ENCODE results near the gene SLC24A3.

The SLC24A3 gene

GRCh38 chr20:19401096-19401495, 188.7 kb downstream of the SLC24A3 start:
- ChIA-PET POLR2A (no interaction called here), CTCF (interaction anchor here (0.6 kb wide), 2 partner anchors 195 to 687 kb away, joined by 3 read pairs; no protein-coding TSS in a partner anchor)
- TF ChIP-seq REPIN1 (tag by site-specific recombination; IDR thresholded peaks at IDR 0.05; ENCODE audit: low read depth) = no peak
- TF ChIP-seq ZNF792 (tag by site-specific recombination; IDR thresholded peaks at IDR 0.05) = no peak
- no peak for TF ChIP-seq FEZF1 (tag by site-specific recombination; IDR thresholded peaks at IDR 0.05)
- no peak for TF ChIP-seq ZSCAN4 (tag by site-specific recombination; IDR thresholded peaks at IDR 0.05)
- no peak for TF ChIP-seq IKZF3 (tag by site-specific recombination; IDR thresholded peaks at IDR 0.05)
- H3K36me3 ChIP-seq (ENCODE audit: control insufficient read depth in 2 of 2, insufficient read depth in 1 of 2, low read length in 2 of 2) = no peaks in the 10 kb centered on the region
- 0 out of 2 replicates have a peak, but pooled peaks cover 2% of the 10 kb centered on the region for H3K4me1 ChIP-seq (ENCODE audit: control insufficient read depth, insufficient read depth, low read length)
- H3K4me3 ChIP-seq (ENCODE audit: low read depth, low read length) = no peak overlapping the region
- H3K9me3 ChIP-seq (ENCODE audit: control insufficient read depth, insufficient read depth, low read depth, low read length) = no peaks in the 10 kb centered on the region
- H3K27ac ChIP-seq (ENCODE audit: extremely low read depth, low read depth, low read length) = no peak overlapping the region

- ChIA-PET POLR2A (no interaction called here), CTCF (interaction anchor here (1.4 kb wide), 1 partner anchor 197 kb away, joined by 4 read pairs; no protein-coding TSS in a partner anchor)
- no peaks in the 10 kb centered on the region for H3K4me1 ChIP-seq (ENCODE audit: control insufficient read depth, insufficient read depth, low read length)
- no peaks in the 10 kb centered on the region for H3K9me3 ChIP-seq (ENCODE audit: control insufficient read depth, insufficient read depth, low read depth, low read length)
- H3K27ac ChIP-seq (ENCODE audit: extremely low read depth, low read depth, low read length) = no peak overlapping the region
- TF ChIP-seq ZNF23 (tag by site-specific recombination; IDR thresholded peaks at IDR 0.05; ENCODE audit: borderline replicate concordance) = no peak
- no peak for TF ChIP-seq ZBTB49 (tag by site-specific recombination; IDR thresholded peaks at IDR 0.05; ENCODE audit: low read depth)
- no peak for TF ChIP-seq ZNF513 (tag by site-specific recombination; IDR thresholded peaks at IDR 0.05)
- TF ChIP-seq ZNF626 (tag by site-specific recombination; IDR thresholded peaks at IDR 0.05) = no peak
- TF ChIP-seq BCL11B (tag by site-specific recombination; IDR thresholded peaks at IDR 0.05; ENCODE audit: low read depth) = no peak
- no peak for TF ChIP-seq PRDM1 (tag by site-specific recombination; IDR thresholded peaks at IDR 0.05)
- TF ChIP-seq ZSCAN4 (tag by site-specific recombination; IDR thresholded peaks at IDR 0.05) = no peak
- TF ChIP-seq ZNF121 (tag by site-specific recombination; IDR thresholded peaks at IDR 0.05) = no peak
- no peak overlapping the region for H3K4me3 ChIP-seq (ENCODE audit: low read depth, low read length)
- no peaks in the 10 kb centered on the region for H3K36me3 ChIP-seq (ENCODE audit: control insufficient read depth in 2 of 2, insufficient read depth in 1 of 2, low read length in 2 of 2)
Measured at GRCh38 chr20:19403549-19403948, 191.1 kb downstream of the SLC24A3 start.

GRCh38 chr20:19404826-19405225, 192.4 kb downstream of the SLC24A3 start:
- ChIA-PET CTCF (no interaction called here), POLR2A (no interaction called here)
- Histone ChIP-seq H3K36me3 (ENCODE audit: control insufficient read depth in 2 of 2, insufficient read depth in 1 of 2, low read length in 2 of 2) (no peaks in the 10 kb centered on the region), H3K4me3 (ENCODE audit: low read depth, low read length) (no peak overlapping the region), H3K9me3 (ENCODE audit: control insufficient read depth, insufficient read depth, low read depth, low read length) (no peaks in the 10 kb centered on the region), H3K27ac (ENCODE audit: extremely low read depth, low read depth, low read length) (no peak overlapping the region), H3K4me1 (ENCODE audit: control insufficient read depth, insufficient read depth, low read length) (no peaks in the 10 kb centered on the region)
- TF ChIP-seq ZBTB48 (tag by site-specific recombination; IDR thresholded peaks at IDR 0.05) (no peak), ZSCAN4 (tag by site-specific recombination; IDR thresholded peaks at IDR 0.05) (no peak), SETDB1 (IDR thresholded peaks at IDR 0.05; ENCODE audit: insufficient read length, low read length) (no peak), GLI2 (tag by site-specific recombination; IDR thresholded peaks at IDR 0.05; ENCODE audit: borderline replicate concordance, low read depth) (no peak), WT1 (tag by site-specific recombination; IDR thresholded peaks at IDR 0.05) (no peak), SP2 (tag by site-specific recombination; IDR thresholded peaks at IDR 0.05) (no peak), ZNF37A (tag by site-specific recombination; IDR thresholded peaks at IDR 0.05) (no peak), ZNF518A (tag by site-specific recombination; conservative IDR thresholded peaks at IDR 0.05; ENCODE audit: low read depth) (no peak)
